Measurements from ENCODE around the gene ZSCAN2.
A peak's percentile ranks its signal among the peaks of the same experiment; 100 is the strongest.
"Not testable (repeated sequence)": the region's sequence is repeated elsewhere in the genome, so short reads cannot be mapped to it uniquely, and the experiment has no call there.

ZSCAN2 gene

GRCh38 chr15:84609818-84610525 lies 9.2 kb downstream of the ZSCAN2 start:
- Mint-ChIP-seq H3K9me3 (no peaks in the 10 kb centered on the region), H3K27ac (peak overlapping the region in 1 of 2 donors; percentile 40), H3K4me1 (peaks cover 43% of the 10 kb centered on the region), H3K4me3 (no peak overlapping the region), H3K27me3 (no peaks in the 10 kb centered on the region)
- no peak for ATAC-seq
- DNase-seq, result no peak

- Mint-ChIP-seq H3K27ac (peak overlapping the region in 1 of 2 donors; percentile 84), H3K4me3 (no peak overlapping the region), H3K9me3 (no peaks in the 10 kb centered on the region), H3K4me1 (peaks cover 31% of the 10 kb centered on the region), H3K27me3 (no peaks in the 10 kb centered on the region)
- no peak for DNase-seq
- no peak for ATAC-seq
Observed at GRCh38 chr15:84611631-84612030, 10.8 kb downstream of the ZSCAN2 start.

- Mint-ChIP-seq H3K27me3 (no peaks in the 10 kb centered on the region), H3K9me3 (peaks cover 14 to 22% of the 10 kb centered on the region in 2 donors), H3K27ac (peak overlapping the region in 1 of 2 donors; percentile 59), H3K4me3 (no peak overlapping the region), H3K4me1 (peaks cover 10% of the 10 kb centered on the region)
- DNase-seq, result no peak
- no peak for ATAC-seq
Observed at GRCh38 chr15:84616235-84616634, 15.4 kb downstream of the ZSCAN2 start.

- no peak overlapping the region for H3K4me3 Mint-ChIP-seq
- H3K4me1 Mint-ChIP-seq, result peaks cover 12% of the 10 kb centered on the region
- ATAC-seq (no peak), DNase-seq (no peak)
- H3K9me3 Mint-ChIP-seq, result peaks cover 15 to 36% of the 10 kb centered on the region in 2 donors
- H3K27ac Mint-ChIP-seq, result no peak overlapping the region
- no peaks in the 10 kb centered on the region for H3K27me3 Mint-ChIP-seq
Observed at GRCh38 chr15:84620626-84621025, 19.8 kb downstream of the ZSCAN2 start.

- H3K4me1 Mint-ChIP-seq, result peaks cover 9% of the 10 kb centered on the region
- no peak overlapping the region for H3K27ac Mint-ChIP-seq
Observed at GRCh38 chr15:84621358-84621979, 20.7 kb downstream of the ZSCAN2 start.

GRCh38 chr15:84624359-84624758 lies 23.6 kb downstream of the ZSCAN2 start:
- no peak for DNase-seq
- Mint-ChIP-seq H3K27ac (no peak overlapping the region), H3K27me3 (no peaks in the 10 kb centered on the region), H3K4me1 (peaks cover 10% of the 10 kb centered on the region), H3K9me3 (peaks cover 15 to 32% of the 10 kb centered on the region in 2 donors), H3K4me3 (no peak overlapping the region)
- no peak for ATAC-seq

More at GRCh38 chr15:84621358-84621979, 20.7 kb downstream of the ZSCAN2 start:
- no peaks in the 10 kb centered on the region for H3K27me3 Mint-ChIP-seq
- peaks cover 15 to 36% of the 10 kb centered on the region in 2 donors for H3K9me3 Mint-ChIP-seq
- no peak overlapping the region for H3K4me3 Mint-ChIP-seq
- DNase-seq (no peak), ATAC-seq (no peak)

- Mint-ChIP-seq H3K9me3 (peaks cover 12 to 25% of the 10 kb centered on the region in 2 donors), H3K27ac (no peak overlapping the region), H3K27me3 (no peaks in the 10 kb centered on the region), H3K4me3 (no peak overlapping the region), H3K4me1 (peaks cover 18% of the 10 kb centered on the region)
- no peak for DNase-seq
- ATAC-seq, result no peak
Observed at GRCh38 chr15:84625123-84625522, 24.3 kb downstream of the ZSCAN2 start.

- ATAC-seq (no peak), DNase-seq (no peak)
- H3K4me3 Mint-ChIP-seq, result no peak overlapping the region
- H3K4me1 Mint-ChIP-seq, result peaks cover 40% of the 10 kb centered on the region
- H3K27ac Mint-ChIP-seq, result no peak overlapping the region
- H3K9me3 Mint-ChIP-seq, result no peaks in the 10 kb centered on the region
- H3K27me3 Mint-ChIP-seq, result no peaks in the 10 kb centered on the region
Observed at GRCh38 chr15:84629033-84629432, 28.2 kb downstream of the ZSCAN2 start.

- DNase-seq, result no peak
- Mint-ChIP-seq H3K9me3 (no peaks in the 10 kb centered on the region), H3K27ac (peak overlapping the region; percentile 89 to 96), H3K4me1 (peaks cover 58% of the 10 kb centered on the region), H3K4me3 (peak overlapping the region; percentile 93 to 98), H3K27me3 (no peaks in the 10 kb centered on the region)
- ATAC-seq, result peak; percentile 2
Observed at GRCh38 chr15:84631706-84632272, 31.0 kb downstream of the ZSCAN2 start.

- H3K4me1 Mint-ChIP-seq, result peaks cover 70% of the 10 kb centered on the region
- H3K27me3 Mint-ChIP-seq, result no peaks in the 10 kb centered on the region
- H3K4me3 Mint-ChIP-seq, result peak overlapping the region; percentile 93 to 98
- H3K9me3 Mint-ChIP-seq, result no peaks in the 10 kb centered on the region
- peak overlapping the region; percentile 79 to 95 for H3K27ac Mint-ChIP-seq
- ATAC-seq (peak; percentile 72), DNase-seq (peak; percentile 71 to 76)
Observed at GRCh38 chr15:84633311-84634227, 32.8 kb downstream of the ZSCAN2 start.

GRCh38 chr15:84634228-84634837 lies 33.5 kb downstream of the ZSCAN2 start:
- Mint-ChIP-seq H3K4me3 (peak overlapping the region; percentile 93 to 98), H3K9me3 (no peaks in the 10 kb centered on the region), H3K27me3 (no peaks in the 10 kb centered on the region), H3K27ac (peak overlapping the region; percentile 72 to 82), H3K4me1 (peaks cover 68% of the 10 kb centered on the region)
- DNase-seq, result no peak
- no peak for ATAC-seq

- Mint-ChIP-seq H3K4me1 (peaks cover 47% of the 10 kb centered on the region), H3K9me3 (no peaks in the 10 kb centered on the region), H3K27me3 (no peaks in the 10 kb centered on the region), H3K27ac (peak overlapping the region in 1 of 2 donors; percentile 40), H3K4me3 (no peak overlapping the region)
- DNase-seq (no peak), ATAC-seq (no peak)
Observed at GRCh38 chr15:84638103-84638502, 37.3 kb downstream of the ZSCAN2 start.

- H3K9me3 Mint-ChIP-seq, H3K27me3 Mint-ChIP-seq, H3K4me3 Mint-ChIP-seq, ATAC-seq, H3K27ac Mint-ChIP-seq, DNase-seq: not testable (repeated sequence)
- H3K4me1 Mint-ChIP-seq, result peaks cover 27% of the 10 kb centered on the region
Observed at GRCh38 chr15:84641871-84642270, 41.1 kb downstream of the ZSCAN2 start.

GRCh38 chr15:84642640-84643039 lies 41.8 kb downstream of the ZSCAN2 start:
- not testable (repeated sequence) for H3K4me3 Mint-ChIP-seq, H3K9me3 Mint-ChIP-seq, DNase-seq, H3K27ac Mint-ChIP-seq, ATAC-seq, H3K27me3 Mint-ChIP-seq
- H3K4me1 Mint-ChIP-seq, result peaks cover 28% of the 10 kb centered on the region

GRCh38 chr15:84643838-84644237 lies 43.0 kb downstream of the ZSCAN2 start:
- H3K4me1 Mint-ChIP-seq, result peaks cover 31% of the 10 kb centered on the region
- no peaks in the 10 kb centered on the region for H3K27me3 Mint-ChIP-seq
- no peaks in the 10 kb centered on the region for H3K9me3 Mint-ChIP-seq
- peak overlapping the region in 1 of 2 donors; percentile 48 for H3K27ac Mint-ChIP-seq
- DNase-seq (no peak), ATAC-seq (no peak)
- no peak overlapping the region for H3K4me3 Mint-ChIP-seq
